OCI-LY7 (cell line): ENCODE measurements around the gene NUDT13. TPM values are rescaled to one million over a fixed set of nuclear protein-coding genes. Genes with fewer than 3 reads are reported as not detected.

Source experiments
- BruUV-seq: library from RNA; stranded (reverse); fragments of 400-500 nt; replicated peaks from 2 replicates; lab custom pipeline; 2021; lab: Mats Ljungman, UMichigan
- CTCF ChIA-PET: fragments of 300-600 bp; sonication (Branson Sonifier 250); formaldehyde crosslinking; loops from one replicate; lab custom pipeline; 2022; ENCODE audit warnings: antibody characterized with exemption; ENCODE audit not compliant: unreplicated experiment; lab: Charles Lee
- POLR2A ChIA-PET: fragments of 300-600 bp; sonication (Branson Sonifier 250); formaldehyde crosslinking; loops from one replicate; lab custom pipeline; 2022; ENCODE audit warnings: antibody characterized with exemption; lab: Charles Lee
- DNase-seq: peaks from one replicate; pipeline ENCODE4 v3.0.0-alpha.2; 2015; ENCODE audit warnings: low spot score
- H2AFZ ChIP-seq: fragments of 200-600 bp; sonication (generic), shearing (Covaris generic); 2 replicates; pipeline ENCODE4 v1.6.1; 2014; ENCODE audit warnings: mild to moderate bottlenecking, antibody characterized with exemption, low read length, moderate library complexity
- H3K27ac ChIP-seq: fragments of 200-600 bp; sonication (generic); 2 replicates; pipeline ENCODE4 v1.5.1; 2014; ENCODE audit warnings: mixed run types, low read depth, mild to moderate bottlenecking, moderate library complexity, low read length, inconsistent platforms; ENCODE audit not compliant: poor library complexity, severe bottlenecking
- H3K36me3 ChIP-seq: fragments of 200-600 bp; sonication (generic); 2 replicates; pipeline ENCODE4 v1.6.1; 2014; ENCODE audit warnings: mild to moderate bottlenecking, antibody characterized with exemption, low read length, moderate library complexity, mixed read lengths; ENCODE audit not compliant: insufficient read depth
- H3K4me1 ChIP-seq: fragments of 200-600 bp; sonication (generic); 2 replicates; pipeline ENCODE4 v1.5.1; 2014; ENCODE audit warnings: mild to moderate bottlenecking, low read length; ENCODE audit not compliant: insufficient read depth, poor library complexity, severe bottlenecking
- H3K4me2 ChIP-seq: fragments of 200-600 bp; sonication (generic); 2 replicates; pipeline ENCODE4 v1.6.1; 2014; ENCODE audit warnings: mild to moderate bottlenecking, low read length
- H3K4me3 ChIP-seq: fragments of 200-600 bp; sonication (generic); 2 replicates; pipeline ENCODE4 v1.5.1; 2014; ENCODE audit warnings: mild to moderate bottlenecking, low read depth, low read length; ENCODE audit not compliant: poor library complexity, severe bottlenecking
- H3K79me2 ChIP-seq: fragments of 200-600 bp; sonication (generic); 2 replicates; pipeline ENCODE4 v1.6.1; 2016; ENCODE audit warnings: low read depth, mild to moderate bottlenecking, low read length, moderate library complexity, mixed read lengths; ENCODE audit not compliant: insufficient read depth
- H3K9me2 ChIP-seq: fragments of 200-600 bp; sonication (generic); 2 replicates; pipeline ENCODE4 v1.6.1; 2016; ENCODE audit warnings: mild to moderate bottlenecking, low read length, mixed read lengths; ENCODE audit not compliant: insufficient read depth
- H3K9me3 ChIP-seq: fragments of 200-600 bp; sonication (generic); 2 replicates; pipeline ENCODE4 v1.6.1; 2014; ENCODE audit warnings: mild to moderate bottlenecking, mixed run types, low read length, mixed read lengths
- H4K20me1 ChIP-seq: fragments of 200-600 bp; sonication (generic); 2 replicates; pipeline ENCODE4 v1.6.1; 2014; ENCODE audit warnings: mild to moderate bottlenecking, antibody characterized with exemption, low read length, moderate library complexity, mixed read lengths; ENCODE audit not compliant: insufficient read depth
- EZH2phosphoT487 ChIP-seq: fragments of 200-600 bp; sonication (generic); IDR thresholded peaks from 2 replicates; pipeline ENCODE4 v1.6.1; 2018; ENCODE audit warnings: low read depth, borderline replicate concordance, mild to moderate bottlenecking, mixed run types, antibody characterized with exemption, low read length, moderate library complexity, mixed read lengths
- intact Hi-C: fragments of 100-400 bp; cut with micrococcal nuclease; formaldehyde crosslinking; loops from one replicate; pipeline ENCODE4 v1.10.0; 2022; ENCODE audit not compliant: unreplicated experiment
- total RNA-seq, 2 experiments: library from RNA; depleted of rRNA in 1 of 2; stranded (reverse); fragments of >200 nt in 1 of 2; shearing (Covaris generic) in 1 of 2; gene quantifications; 2 replicates each; pipeline ENCODE4 v1.2.3, GENCODE V29; 2014 to 2022
- TF ChIP-seq, protein P1 (sequence below): fragments of 200-600 bp; sonication (generic); conservative IDR thresholded peaks from 2 replicates; pipeline ENCODE4 v1.5.1; 2014; ENCODE audit warnings: mild to moderate bottlenecking, antibody characterized with exemption, low read length, moderate library complexity, mixed read lengths

Gene NUDT13
- total RNA-seq, 2 experiments from 2014 or later = not detected

DNA sequence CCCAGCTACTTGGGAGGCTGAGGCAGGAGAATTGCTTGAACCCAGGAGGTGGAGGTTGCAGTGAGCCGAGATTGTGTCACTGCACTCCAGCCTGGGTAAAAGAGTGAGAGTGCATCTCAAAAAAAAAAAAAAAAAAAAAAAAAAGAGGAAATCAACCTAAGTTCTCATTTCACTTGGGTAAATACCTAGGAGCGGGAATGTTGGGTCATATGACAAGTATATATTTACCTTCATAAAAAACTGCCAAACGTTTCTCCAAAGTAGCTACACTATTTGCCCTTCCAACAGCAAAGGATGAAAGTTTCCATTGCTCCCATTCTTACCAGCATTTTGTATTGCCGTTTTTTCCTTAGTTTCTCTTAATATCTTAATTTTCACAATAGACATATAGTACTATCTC lies 23.4 kb upstream of the NUDT13 start:
- no TSS peak for BruUV-seq
- Histone ChIP-seq H2AFZ (no peak overlapping the region), H3K4me1 (peaks cover 2% of the 10 kb centered on the region), H3K4me2 (no peak overlapping the region), H3K79me2 (peaks cover 48% of the 10 kb centered on the region; the same call in 1 of the 2 replicates), H3K36me3 (peaks cover 7% of the 10 kb centered on the region; the same call in 1 of the 2 replicates), H3K27ac (no peak overlapping the region), H4K20me1 (no peaks in the 10 kb centered on the region), H3K4me3 (no peak overlapping the region), H3K9me2 (no peaks in the 10 kb centered on the region), H3K9me3 (no peaks in the 10 kb centered on the region)
- ChIA-PET CTCF (no interaction called here), POLR2A (interaction anchor here (0.7 kb wide), 2 partner anchors 11 to 270 kb away, joined by 3 to 5 read pairs; no protein-coding TSS in a partner anchor)
- no peak for DNase-seq
- TF ChIP-seq, protein P1, sequence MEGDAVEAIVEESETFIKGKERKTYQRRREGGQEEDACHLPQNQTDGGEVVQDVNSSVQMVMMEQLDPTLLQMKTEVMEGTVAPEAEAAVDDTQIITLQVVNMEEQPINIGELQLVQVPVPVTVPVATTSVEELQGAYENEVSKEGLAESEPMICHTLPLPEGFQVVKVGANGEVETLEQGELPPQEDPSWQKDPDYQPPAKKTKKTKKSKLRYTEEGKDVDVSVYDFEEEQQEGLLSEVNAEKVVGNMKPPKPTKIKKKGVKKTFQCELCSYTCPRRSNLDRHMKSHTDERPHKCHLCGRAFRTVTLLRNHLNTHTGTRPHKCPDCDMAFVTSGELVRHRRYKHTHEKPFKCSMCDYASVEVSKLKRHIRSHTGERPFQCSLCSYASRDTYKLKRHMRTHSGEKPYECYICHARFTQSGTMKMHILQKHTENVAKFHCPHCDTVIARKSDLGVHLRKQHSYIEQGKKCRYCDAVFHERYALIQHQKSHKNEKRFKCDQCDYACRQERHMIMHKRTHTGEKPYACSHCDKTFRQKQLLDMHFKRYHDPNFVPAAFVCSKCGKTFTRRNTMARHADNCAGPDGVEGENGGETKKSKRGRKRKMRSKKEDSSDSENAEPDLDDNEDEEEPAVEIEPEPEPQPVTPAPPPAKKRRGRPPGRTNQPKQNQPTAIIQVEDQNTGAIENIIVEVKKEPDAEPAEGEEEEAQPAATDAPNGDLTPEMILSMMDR = no peak
- no peak for TF ChIP-seq EZH2phosphoT487
- intact Hi-C loops = no loop called here

DNA sequence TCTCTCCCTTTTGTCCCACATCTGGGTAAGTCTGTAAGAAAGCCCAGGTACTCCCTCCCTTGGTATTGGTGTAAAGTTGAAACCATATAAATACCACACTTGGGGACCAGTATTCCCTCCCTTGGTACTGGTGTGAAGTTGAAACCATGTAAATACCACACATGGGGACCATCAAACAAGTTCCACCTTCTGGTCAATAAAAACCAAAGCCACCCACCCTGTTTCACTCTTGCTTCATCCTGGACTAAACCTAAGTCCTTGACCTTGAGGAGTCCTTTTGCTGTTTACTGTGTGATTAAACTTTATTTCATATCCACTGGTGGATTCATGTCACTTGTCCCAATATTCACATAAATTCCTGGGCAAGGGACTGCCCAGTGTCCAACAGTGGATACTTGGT lies 22.0 kb upstream of the NUDT13 start:
- Histone ChIP-seq H3K9me3 (no peaks in the 10 kb centered on the region), H3K4me3 (no peak overlapping the region), H3K79me2 (peaks cover 62% of the 10 kb centered on the region; the same call in 1 of the 2 replicates), H3K4me2 (no peak overlapping the region), H3K9me2 (no peaks in the 10 kb centered on the region), H2AFZ (no peak overlapping the region), H4K20me1 (no peaks in the 10 kb centered on the region), H3K4me1 (peaks cover 4% of the 10 kb centered on the region), H3K27ac (no peak overlapping the region), H3K36me3 (peaks cover 7% of the 10 kb centered on the region; the same call in 1 of the 2 replicates)
- TF ChIP-seq EZH2phosphoT487 = no peak
- TF ChIP-seq, protein P1 = no peak
- no peak for DNase-seq
- ChIA-PET POLR2A (no interaction called here), CTCF (no interaction called here)
- BruUV-seq = no TSS peak
- intact Hi-C loops = no loop called here

DNA sequence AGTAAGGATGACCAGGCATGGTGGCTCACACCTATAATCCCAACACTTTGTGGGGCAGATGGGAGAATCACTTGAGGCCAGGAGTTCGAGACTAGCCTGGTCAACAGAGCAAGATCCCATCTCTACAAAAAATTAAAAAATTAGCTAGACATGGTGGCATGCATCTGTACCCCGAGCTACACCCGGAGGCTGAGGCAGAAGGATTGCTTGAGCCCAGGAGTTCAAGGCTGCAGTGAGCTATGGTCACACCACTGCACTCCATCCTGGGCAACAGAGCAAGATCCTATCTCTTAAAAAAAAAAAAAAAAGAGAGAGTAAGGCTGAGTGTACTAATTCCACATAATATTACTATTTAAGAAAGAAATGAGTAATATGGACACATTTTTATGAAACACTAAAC lies 17.4 kb upstream of the NUDT13 start:
- peaks cover 23% of the 10 kb centered on the region for H3K4me1 ChIP-seq
- no peaks in the 10 kb centered on the region for H3K9me3 ChIP-seq
- H3K27ac ChIP-seq = no peak overlapping the region
- no peak overlapping the region for H3K4me3 ChIP-seq
- POLR2A ChIA-PET = interaction anchor here (0.6 to 0.9 kb wide), 5 partner anchors 9 to 946 kb away, joined by 3 to 7 read pairs (median 3); no protein-coding TSS in a partner anchor
- H2AFZ ChIP-seq = no peak overlapping the region
- intact Hi-C loops = no loop called here
- H4K20me1 ChIP-seq = peaks cover 11% of the 10 kb centered on the region; the same call in 1 of the 2 replicates
- H3K79me2 ChIP-seq = peaks cover 65% of the 10 kb centered on the region
- DNase-seq = no peak
- H3K36me3 ChIP-seq = peaks cover 7% of the 10 kb centered on the region; the same call in 1 of the 2 replicates
- BruUV-seq = no TSS peak
- H3K4me2 ChIP-seq = no peak overlapping the region
- CTCF ChIA-PET = no interaction called here
- H3K9me2 ChIP-seq = no peaks in the 10 kb centered on the region
- no peak for TF ChIP-seq EZH2phosphoT487
- TF ChIP-seq, protein P1 = no peak
